Suprapubic skin (tissue), 4 donors: Measurements from ENCODE around the gene ANKRD63. TPM values are rescaled to one million over a fixed set of nuclear protein-coding genes. Genes with fewer than 3 reads are reported as not detected.

Experiments used
- DNase-seq, 2 donors: peaks; one replicate each; pipeline ENCODE4 v3.0.0-alpha.2; 2019; ENCODE audit warnings: low spot score in 2 of 2
- H3K27ac ChIP-seq: fragments of 200-600 bp; sonication (generic); one replicate; pipeline ENCODE4 v1.5.1; 2019
- H3K27me3 ChIP-seq: fragments of 200-600 bp; sonication (generic); one replicate; pipeline ENCODE4 v1.5.1; 2019
- H3K36me3 ChIP-seq: fragments of 200-600 bp; sonication (generic); one replicate; pipeline ENCODE4 v1.5.1; 2019
- H3K4me1 ChIP-seq: fragments of 200-600 bp; sonication (generic); one replicate; pipeline ENCODE4 v1.5.1; 2019
- H3K4me3 ChIP-seq: fragments of 200-600 bp; sonication (generic); one replicate; pipeline ENCODE4 v1.5.1; 2019; ENCODE audit warnings: mild to moderate bottlenecking
- H3K9me3 ChIP-seq: fragments of 200-600 bp; sonication (generic); one replicate; pipeline ENCODE4 v1.5.1; 2019
- CTCF ChIP-seq, 2 donors: fragments of 200-600 bp in 1 of 2; fragments of 450-650 bp in 1 of 2; sonication (generic) in 1 of 2; IDR thresholded peaks; one replicate each; pipeline ENCODE4 v1.5.1; 2016 to 2019; ENCODE audit warnings: antibody characterized with exemption in 2 of 2, mild to moderate bottlenecking in 1 of 2, moderate library complexity in 1 of 2
- EP300 ChIP-seq: sonication (generic); formaldehyde crosslinking; IDR thresholded peaks from one replicate; pipeline ENCODE4 v1.6.1; 2017; ENCODE audit warnings: antibody characterized with exemption
- POLR2A ChIP-seq, 2 donors: fragments of 450-650 bp; IDR thresholded peaks; one replicate each; pipeline ENCODE4 v1.6.1; 2017; ENCODE audit warnings: antibody characterized with exemption in 2 of 2, mild to moderate bottlenecking in 2 of 2, moderate library complexity in 2 of 2
- POLR2AphosphoS5 ChIP-seq, 3 donors: sonication (generic); formaldehyde crosslinking; IDR thresholded peaks; one replicate each; pipeline ENCODE4 v1.6.1; 2017; ENCODE audit warnings: antibody characterized with exemption in 3 of 3
- WGBS: methylation state at CpG from one replicate; pipeline ENCODE4 v1.1.5; 2018; 5-methylcytosine and 5-hydroxymethylcytosine counted together
- total RNA-seq, 4 donors: library from RNA; depleted of rRNA; stranded (reverse); fragments of >200 nt; gene quantifications; one replicate each; pipeline ENCODE4 v1.1.0, GENCODE V29; 2016

Gene ANKRD63
- total RNA-seq, 4 donors from 2014 or later, result not detected

- Histone ChIP-seq H3K27me3 (peaks cover 2% of the 10 kb centered on the region), H3K36me3 (peaks cover 5% of the 10 kb centered on the region), H3K9me3 (no peaks in the 10 kb centered on the region), H3K4me1 (peaks cover 46% of the 10 kb centered on the region), H3K4me3 (peak overlapping the region; percentile 64), H3K27ac (peak overlapping the region; percentile 81)
- TF ChIP-seq CTCF (IDR thresholded peaks at IDR 0.05), result no peak
- TF ChIP-seq POLR2AphosphoS5 (IDR thresholded peaks at IDR 0.05), result no peak
- no peak for TF ChIP-seq POLR2A (IDR thresholded peaks at IDR 0.05)
- no peak for TF ChIP-seq EP300
- no peak for DNase-seq
- 34% methylated on average over 17 of the region's 28 CpGs for WGBS
Measured at GRCh38 chr15:40253167-40253790, 29.6 kb downstream of the ANKRD63 start.

- Histone ChIP-seq H3K27ac (peak overlapping the region; percentile 81), H3K4me1 (peaks cover 51% of the 10 kb centered on the region), H3K9me3 (no peaks in the 10 kb centered on the region), H3K27me3 (peaks cover 2% of the 10 kb centered on the region), H3K36me3 (peaks cover 5% of the 10 kb centered on the region), H3K4me3 (peak overlapping the region; percentile 64)
- TF ChIP-seq POLR2AphosphoS5 (IDR thresholded peaks at IDR 0.05) (peak in 1 of 3 donors; percentile 13), POLR2A (IDR thresholded peaks at IDR 0.05) (no peak)
- 2% methylated on average over 26 of the region's 82 CpGs for WGBS
- DNase-seq, result no peak
Measured at GRCh38 chr15:40252438-40253166, 30.3 kb downstream of the ANKRD63 start.

- Histone ChIP-seq H3K36me3 (peaks cover 4% of the 10 kb centered on the region), H3K27ac (peak overlapping the region; percentile 81), H3K27me3 (peaks cover 2% of the 10 kb centered on the region), H3K4me1 (peaks cover 53% of the 10 kb centered on the region), H3K4me3 (peak overlapping the region; percentile 64), H3K9me3 (no peaks in the 10 kb centered on the region)
- no peak for DNase-seq
- WGBS, result no CpG with 5 or more reads among the region's 27 CpGs
- no peak for TF ChIP-seq CTCF (IDR thresholded peaks at IDR 0.05)
- TF ChIP-seq POLR2AphosphoS5 (IDR thresholded peaks at IDR 0.05), result no peak
- no peak for TF ChIP-seq EP300
- TF ChIP-seq POLR2A (IDR thresholded peaks at IDR 0.05), result no peak
Measured at GRCh38 chr15:40252141-40252437, 30.8 kb downstream of the ANKRD63 start.

- H3K36me3 ChIP-seq, result no peaks in the 10 kb centered on the region
- H3K4me3 ChIP-seq, result no peak overlapping the region
- H3K4me1 ChIP-seq, result peaks cover 58% of the 10 kb centered on the region
- DNase-seq, result no peak
- peaks cover 2% of the 10 kb centered on the region for H3K27me3 ChIP-seq
- H3K9me3 ChIP-seq, result no peaks in the 10 kb centered on the region
- peak overlapping the region; percentile 81 for H3K27ac ChIP-seq
- WGBS, result 68% methylated on average over 5 of the region's 10 CpGs
- no peak for TF ChIP-seq CTCF (IDR thresholded peaks at IDR 0.05)
Measured at GRCh38 chr15:40251486-40252140, 31.3 kb downstream of the ANKRD63 start.

- H3K27ac ChIP-seq, result no peak overlapping the region
- no peaks in the 10 kb centered on the region for H3K36me3 ChIP-seq
- H3K9me3 ChIP-seq, result no peaks in the 10 kb centered on the region
- no peak for DNase-seq
- H3K27me3 ChIP-seq, result peaks cover 2% of the 10 kb centered on the region
- no peak overlapping the region for H3K4me3 ChIP-seq
- peaks cover 64% of the 10 kb centered on the region for H3K4me1 ChIP-seq
- TF ChIP-seq POLR2AphosphoS5 (IDR thresholded peaks at IDR 0.05), result no peak
- TF ChIP-seq EP300, result no peak
- no peak for TF ChIP-seq CTCF (IDR thresholded peaks at IDR 0.05)
- TF ChIP-seq POLR2A (IDR thresholded peaks at IDR 0.05), result no peak
- 85% methylated on average over 13 of the region's 13 CpGs for WGBS
Measured at GRCh38 chr15:40250771-40251483, 31.9 kb downstream of the ANKRD63 start.
